Measurements from ENCODE around the gene FBXO21. TPM values are rescaled to one million over a fixed set of nuclear protein-coding genes. Genes with fewer than 3 reads are reported as not detected.

FBXO21 gene
- total and polyA plus RNA-seq, 2 experiments from 2014 or later: 46.3 to 84.2 TPM

DNA sequence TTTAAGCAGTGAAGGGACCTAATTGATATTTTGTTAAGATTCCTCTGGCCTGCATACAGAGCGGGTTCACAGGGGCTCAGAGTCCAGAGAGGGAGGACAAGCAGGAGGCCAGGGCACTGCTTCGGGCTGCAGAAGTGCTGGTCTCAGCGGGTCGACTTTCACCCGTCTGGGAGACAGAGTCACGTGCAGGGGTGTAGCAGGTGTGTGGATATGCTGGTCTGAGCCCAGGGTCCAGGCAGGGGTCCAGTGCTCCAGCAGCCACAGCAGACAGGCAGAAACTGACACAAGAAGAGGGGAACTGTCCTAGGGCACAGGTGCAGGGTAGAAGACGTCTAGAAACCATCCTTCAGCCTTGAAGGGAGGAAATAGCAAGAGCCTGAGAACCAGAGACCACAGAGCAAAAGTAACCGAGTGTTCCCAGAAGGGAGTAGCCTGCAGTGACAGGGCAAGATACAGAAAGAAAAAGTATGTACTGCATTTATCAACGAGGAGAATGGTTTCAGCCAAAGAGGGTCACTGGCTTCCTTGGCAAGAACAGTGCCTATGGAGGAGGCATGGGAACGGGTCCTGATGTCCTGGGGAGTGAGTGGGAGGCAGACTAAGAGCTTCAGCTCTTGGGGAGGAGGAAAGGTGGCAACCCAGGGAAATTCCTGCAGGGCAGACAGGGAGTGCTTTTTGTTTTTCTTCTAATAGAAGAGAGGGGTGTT is 28.7 kb downstream of the FBXO21 start:
- no peak overlapping the region for H3K4me3 ChIP-seq
- Mint-ChIP-seq H3K36me3 (ENCODE audit: low read depth) (peaks cover 91% of the 10 kb centered on the region), H3K27me3 (ENCODE audit: insufficient read depth, low read depth, poor library complexity) (peaks cover 12% of the 10 kb centered on the region), H3K27ac (no peak overlapping the region), H3K4me1 (no peaks in the 10 kb centered on the region), H3K9me3 (no peaks in the 10 kb centered on the region; the same call in 2 of the 3 replicates), H3K4me3 (no peak overlapping the region)
- no peak overlapping the region for H3K4me2 ChIP-seq
- 0 out of 2 replicates have a peak, but pooled peaks cover 3% of the 10 kb centered on the region for H3F3A ChIP-seq (replicated peaks; ENCODE audit: low read depth)
- H3K27ac ChIP-seq (ENCODE audit: low read depth): no peak overlapping the region
- H3K4me1 ChIP-seq (ENCODE audit: insufficient read depth): no peaks in the 10 kb centered on the region
- H3K9me2 ChIP-seq (ENCODE audit: insufficient read depth): no peaks in the 10 kb centered on the region
- peaks cover 4% of the 10 kb centered on the region; the same call in 1 of the 2 replicates for H4K20me1 ChIP-seq (replicated peaks; ENCODE audit: insufficient read depth)
- ATAC-seq (no peak), DNase-seq (ENCODE audit: low spot score) (no peak)
- no peaks in the 10 kb centered on the region for H3K27me3 ChIP-seq (ENCODE audit: insufficient read depth)
- TF ChIP-seq STAT1 (IDR thresholded peaks at IDR 0.05; ENCODE audit: unreplicated experiment) (no peak), REST (IDR thresholded peaks at IDR 0.05; ENCODE audit: unreplicated experiment) (no peak), ZNF114 (CRISPR knock-in tag; IDR thresholded peaks at IDR 0.05) (no peak), JUNB (IDR thresholded peaks at IDR 0.05; ENCODE audit: unreplicated experiment) (no peak), NANOG (IDR thresholded peaks at IDR 0.05; ENCODE audit: borderline replicate concordance) (no peak), ETS1 (IDR thresholded peaks at IDR 0.05) (no peak), POLR2AphosphoS5 (IDR thresholded peaks at IDR 0.05; ENCODE audit: low read depth) (no peak), CREB1 (CRISPR knock-in tag; IDR thresholded peaks at IDR 0.05; ENCODE audit: low read depth) (no peak), CTCF (conservative IDR thresholded peaks at IDR 0.05; ENCODE audit: low read depth in 2 of 2) (no peak)
- TF ChIP-seq, protein P1, sequence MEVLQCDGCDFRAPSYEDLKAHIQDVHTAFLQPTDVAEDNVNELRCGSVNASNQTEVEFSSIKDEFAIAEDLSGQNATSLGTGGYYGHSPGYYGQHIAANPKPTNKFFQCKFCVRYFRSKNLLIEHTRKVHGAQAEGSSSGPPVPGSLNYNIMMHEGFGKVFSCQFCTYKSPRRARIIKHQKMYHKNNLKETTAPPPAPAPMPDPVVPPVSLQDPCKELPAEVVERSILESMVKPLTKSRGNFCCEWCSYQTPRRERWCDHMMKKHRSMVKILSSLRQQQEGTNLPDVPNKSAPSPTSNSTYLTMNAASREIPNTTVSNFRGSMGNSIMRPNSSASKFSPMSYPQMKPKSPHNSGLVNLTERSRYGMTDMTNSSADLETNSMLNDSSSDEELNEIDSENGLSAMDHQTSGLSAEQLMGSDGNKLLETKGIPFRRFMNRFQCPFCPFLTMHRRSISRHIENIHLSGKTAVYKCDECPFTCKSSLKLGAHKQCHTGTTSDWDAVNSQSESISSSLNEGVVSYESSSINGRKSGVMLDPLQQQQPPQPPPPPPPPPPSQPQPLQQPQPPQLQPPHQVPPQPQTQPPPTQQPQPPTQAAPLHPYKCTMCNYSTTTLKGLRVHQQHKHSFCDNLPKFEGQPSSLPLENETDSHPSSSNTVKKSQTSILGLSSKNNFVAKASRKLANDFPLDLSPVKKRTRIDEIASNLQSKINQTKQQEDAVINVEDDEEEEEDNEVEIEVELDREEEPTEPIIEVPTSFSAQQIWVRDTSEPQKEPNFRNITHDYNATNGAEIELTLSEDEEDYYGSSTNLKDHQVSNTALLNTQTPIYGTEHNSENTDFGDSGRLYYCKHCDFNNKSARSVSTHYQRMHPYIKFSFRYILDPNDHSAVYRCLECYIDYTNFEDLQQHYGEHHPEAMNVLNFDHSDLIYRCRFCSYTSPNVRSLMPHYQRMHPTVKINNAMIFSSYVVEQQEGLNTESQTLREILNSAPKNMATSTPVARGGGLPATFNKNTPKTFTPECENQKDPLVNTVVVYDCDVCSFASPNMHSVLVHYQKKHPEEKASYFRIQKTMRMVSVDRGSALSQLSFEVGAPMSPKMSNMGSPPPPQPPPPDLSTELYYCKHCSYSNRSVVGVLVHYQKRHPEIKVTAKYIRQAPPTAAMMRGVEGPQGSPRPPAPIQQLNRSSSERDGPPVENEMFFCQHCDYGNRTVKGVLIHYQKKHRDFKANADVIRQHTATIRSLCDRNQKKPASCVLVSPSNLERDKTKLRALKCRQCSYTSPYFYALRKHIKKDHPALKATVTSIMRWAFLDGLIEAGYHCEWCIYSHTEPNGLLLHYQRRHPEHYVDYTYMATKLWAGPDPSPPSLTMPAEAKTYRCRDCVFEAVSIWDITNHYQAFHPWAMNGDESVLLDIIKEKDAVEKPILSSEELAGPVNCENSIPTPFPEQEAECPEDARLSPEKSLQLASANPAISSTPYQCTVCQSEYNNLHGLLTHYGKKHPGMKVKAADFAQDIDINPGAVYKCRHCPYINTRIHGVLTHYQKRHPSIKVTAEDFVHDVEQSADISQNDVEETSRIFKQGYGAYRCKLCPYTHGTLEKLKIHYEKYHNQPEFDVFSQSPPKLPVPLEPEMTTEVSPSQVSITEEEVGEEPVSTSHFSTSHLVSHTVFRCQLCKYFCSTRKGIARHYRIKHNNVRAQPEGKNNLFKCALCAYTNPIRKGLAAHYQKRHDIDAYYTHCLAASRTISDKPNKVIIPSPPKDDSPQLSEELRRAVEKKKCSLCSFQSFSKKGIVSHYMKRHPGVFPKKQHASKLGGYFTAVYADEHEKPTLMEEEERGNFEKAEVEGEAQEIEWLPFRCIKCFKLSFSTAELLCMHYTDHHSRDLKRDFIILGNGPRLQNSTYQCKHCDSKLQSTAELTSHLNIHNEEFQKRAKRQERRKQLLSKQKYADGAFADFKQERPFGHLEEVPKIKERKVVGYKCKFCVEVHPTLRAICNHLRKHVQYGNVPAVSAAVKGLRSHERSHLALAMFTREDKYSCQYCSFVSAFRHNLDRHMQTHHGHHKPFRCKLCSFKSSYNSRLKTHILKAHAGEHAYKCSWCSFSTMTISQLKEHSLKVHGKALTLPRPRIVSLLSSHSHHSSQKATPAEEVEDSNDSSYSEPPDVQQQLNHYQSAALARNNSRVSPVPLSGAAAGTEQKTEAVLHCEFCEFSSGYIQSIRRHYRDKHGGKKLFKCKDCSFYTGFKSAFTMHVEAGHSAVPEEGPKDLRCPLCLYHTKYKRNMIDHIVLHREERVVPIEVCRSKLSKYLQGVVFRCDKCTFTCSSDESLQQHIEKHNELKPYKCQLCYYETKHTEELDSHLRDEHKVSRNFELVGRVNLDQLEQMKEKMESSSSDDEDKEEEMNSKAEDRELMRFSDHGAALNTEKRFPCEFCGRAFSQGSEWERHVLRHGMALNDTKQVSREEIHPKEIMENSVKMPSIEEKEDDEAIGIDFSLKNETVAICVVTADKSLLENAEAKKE (CRISPR knock-in tag; IDR thresholded peaks at IDR 0.05): no peak
- H3K79me2 ChIP-seq (replicated peaks; ENCODE audit: insufficient read depth): no peaks in the 10 kb centered on the region
- no peak overlapping the region for H2AFZ ChIP-seq
- peaks cover 39% of the 10 kb centered on the region for H3K36me3 ChIP-seq (ENCODE audit: insufficient read depth)
